ENCODE measurements around the gene KRTAP5-5.
"Not testable (repeated sequence)": the region's sequence is repeated elsewhere in the genome, so short reads cannot be mapped to it uniquely, and the experiment has no call there.

Gene KRTAP5-5

DNA sequence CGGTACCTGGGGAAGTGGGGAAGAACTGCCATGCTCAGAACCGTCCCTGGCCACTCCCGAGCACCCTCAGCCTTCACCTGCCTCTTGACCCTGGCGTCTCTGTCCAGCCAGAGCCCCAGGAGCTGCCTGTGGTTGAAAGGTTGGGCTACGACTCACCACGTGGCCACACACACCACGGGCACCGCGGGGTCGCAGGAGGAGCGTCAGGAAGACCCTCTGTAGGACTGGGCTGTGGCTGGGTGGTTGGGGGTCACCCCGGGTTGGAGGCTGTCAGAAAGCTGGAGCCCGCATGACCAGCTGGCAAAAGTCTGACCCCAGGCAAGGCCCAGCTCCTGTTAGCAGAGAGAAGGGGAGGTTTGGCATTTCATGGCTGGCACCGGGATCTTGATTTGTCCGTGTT, 11.5 kb downstream of the KRTAP5-5 start:
- no peak for DNase-seq (ENCODE audit: low read depth, low spot score)

DNA sequence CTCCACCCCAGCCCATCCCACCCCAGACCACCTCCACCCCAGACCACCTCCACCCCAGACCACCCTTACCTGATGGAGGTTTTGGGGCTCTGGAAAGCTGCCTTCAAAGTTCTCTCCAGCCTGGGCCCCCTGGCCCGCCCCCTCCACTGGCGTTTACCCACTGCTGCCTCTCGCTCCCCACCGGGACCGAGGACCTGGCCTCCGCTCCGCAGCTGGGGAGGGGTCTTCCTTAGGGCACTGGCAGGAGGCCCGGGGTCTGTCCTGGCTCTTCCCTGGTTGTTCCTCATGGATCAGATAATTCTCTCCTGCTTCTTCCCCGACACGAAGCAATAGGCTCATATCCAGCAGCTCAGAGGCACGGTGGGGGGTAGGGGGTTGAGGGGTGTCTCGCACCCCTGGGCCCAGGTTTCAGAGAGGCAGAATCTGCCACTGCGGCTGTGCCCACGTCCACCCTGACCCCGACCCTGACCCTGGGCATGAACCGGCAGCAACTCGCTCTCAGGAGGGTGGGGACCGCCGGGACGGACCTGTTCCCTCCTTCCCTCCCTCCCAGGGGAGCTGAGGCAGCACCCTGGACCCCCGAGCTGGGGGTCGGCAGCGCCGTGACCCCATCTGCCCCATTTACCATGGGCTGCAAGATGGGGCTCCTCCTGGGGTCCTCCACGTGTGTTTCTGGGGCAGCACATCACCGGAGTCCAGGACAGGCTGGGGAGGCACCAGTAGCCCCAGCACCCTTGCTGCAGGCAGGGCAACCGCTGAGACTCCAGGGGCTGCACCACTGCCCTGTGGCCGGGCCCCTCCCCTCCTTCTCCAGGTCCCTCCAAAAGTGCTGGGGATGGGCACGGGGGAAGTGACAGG, 12.9 kb downstream of the KRTAP5-5 start:
- DNase-seq (ENCODE audit: low read depth, low spot score): no peak

DNA sequence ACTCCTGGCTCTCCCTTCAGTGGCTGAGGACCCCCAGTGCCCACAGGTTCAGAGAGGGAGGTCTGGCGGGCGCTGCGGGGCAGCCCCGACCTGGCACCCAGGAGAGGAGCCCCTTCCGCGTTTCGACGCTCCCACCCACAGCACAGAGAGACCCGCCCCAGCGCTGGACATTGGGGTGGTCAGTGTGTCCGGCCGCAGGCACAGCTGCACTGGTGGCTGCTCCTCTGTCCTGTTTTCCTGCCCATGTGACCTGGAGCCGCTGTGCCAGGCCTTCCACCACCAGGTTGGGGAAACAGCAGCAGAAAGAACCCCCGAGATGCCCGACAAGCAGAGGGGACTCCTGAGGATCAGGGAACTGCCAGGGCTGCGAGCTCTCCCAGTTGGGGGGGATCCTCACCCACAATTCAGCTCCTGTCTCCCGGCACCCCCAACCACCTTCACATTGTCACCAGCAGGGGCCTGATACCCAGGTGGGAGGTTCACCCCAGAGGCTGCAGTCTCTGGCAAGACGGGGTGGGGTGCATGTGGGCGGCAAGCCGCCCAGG, 13.6 kb downstream of the KRTAP5-5 start:
- DNase-seq (ENCODE audit: low read depth, low spot score): no peak

DNA sequence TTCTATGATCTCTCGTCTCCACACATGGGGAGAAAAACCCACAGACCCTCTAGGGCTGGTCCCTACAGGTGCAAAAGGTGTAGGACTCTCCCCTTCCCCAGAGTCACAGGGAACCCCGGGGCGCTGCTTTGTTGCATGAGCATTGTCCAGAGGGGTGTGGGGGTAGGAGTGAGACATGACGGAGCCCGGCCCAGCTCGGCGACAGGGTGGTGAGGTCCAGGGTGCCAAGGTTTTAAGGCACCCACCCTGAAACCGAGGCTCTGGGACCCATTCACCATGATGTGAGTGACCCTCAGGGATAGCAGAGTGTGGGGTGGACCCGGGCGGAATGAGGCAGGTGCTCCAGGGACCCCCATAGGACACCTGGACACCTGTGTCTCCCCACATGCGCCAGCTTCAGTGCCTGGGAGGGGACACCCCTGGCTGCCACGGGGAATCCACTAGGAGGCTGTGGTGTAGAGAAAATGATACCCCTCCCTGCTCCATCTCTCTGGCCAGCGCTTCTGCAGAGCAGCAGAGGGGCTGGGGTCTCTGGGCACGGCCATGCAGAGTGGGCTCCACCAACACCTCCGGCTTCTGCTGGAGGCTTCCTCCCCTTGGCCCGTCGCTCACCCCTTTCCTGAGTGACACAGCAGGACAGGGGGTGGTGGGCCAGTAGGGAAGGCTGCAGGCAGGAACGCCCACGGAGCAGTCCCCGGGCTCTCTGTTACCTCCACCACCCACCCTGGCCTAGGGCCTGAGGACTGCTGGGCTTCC, 15.2 kb downstream of the KRTAP5-5 start:
- DNase-seq (ENCODE audit: low read depth, low spot score): no peak

DNA sequence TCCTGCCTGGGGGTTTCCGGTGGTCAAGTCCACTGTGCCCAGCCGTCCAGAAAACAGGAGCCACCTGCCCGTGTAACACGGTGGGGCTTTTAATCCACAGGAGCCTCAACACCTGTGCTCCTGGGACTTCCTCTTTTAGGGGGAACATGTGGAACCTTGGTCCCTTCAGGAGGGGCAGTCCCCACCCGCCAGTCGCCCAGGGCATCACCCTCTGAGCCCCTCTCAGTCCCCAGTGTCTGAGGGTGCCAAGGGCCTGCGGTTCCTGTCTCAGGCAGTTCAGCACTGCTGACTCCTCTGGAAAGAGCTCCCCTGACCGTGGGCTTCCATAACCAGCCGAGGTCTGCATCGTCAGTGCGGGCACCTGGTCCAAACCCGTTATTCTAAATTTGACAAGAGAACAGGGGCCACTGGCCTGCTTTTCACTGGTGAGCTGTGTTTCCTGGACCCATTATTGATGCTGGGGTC, 15.8 kb downstream of the KRTAP5-5 start:
- DNase-seq (ENCODE audit: low read depth, low spot score): no peak

DNA sequence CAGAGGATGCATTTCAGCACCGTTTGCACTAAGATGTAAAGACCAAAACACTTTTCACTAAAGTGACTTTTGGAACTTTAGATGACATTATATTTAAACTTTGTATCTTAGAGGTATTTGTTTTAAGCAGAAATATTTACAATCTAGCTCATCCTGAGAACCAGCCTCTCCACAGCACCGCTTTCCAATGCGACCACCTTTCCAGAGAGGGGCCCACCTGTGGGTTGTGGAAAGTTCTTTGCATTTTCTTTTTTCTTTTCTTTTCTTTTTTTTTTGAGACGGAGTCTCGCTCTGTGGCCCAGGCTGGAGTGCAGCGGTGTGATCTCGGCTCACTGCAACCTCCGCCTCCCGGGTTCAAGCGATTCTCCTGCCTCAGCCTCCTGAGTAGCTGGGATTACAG, 17.0 kb downstream of the KRTAP5-5 start:
- not testable (repeated sequence) for DNase-seq (ENCODE audit: low read depth, low spot score)

DNA sequence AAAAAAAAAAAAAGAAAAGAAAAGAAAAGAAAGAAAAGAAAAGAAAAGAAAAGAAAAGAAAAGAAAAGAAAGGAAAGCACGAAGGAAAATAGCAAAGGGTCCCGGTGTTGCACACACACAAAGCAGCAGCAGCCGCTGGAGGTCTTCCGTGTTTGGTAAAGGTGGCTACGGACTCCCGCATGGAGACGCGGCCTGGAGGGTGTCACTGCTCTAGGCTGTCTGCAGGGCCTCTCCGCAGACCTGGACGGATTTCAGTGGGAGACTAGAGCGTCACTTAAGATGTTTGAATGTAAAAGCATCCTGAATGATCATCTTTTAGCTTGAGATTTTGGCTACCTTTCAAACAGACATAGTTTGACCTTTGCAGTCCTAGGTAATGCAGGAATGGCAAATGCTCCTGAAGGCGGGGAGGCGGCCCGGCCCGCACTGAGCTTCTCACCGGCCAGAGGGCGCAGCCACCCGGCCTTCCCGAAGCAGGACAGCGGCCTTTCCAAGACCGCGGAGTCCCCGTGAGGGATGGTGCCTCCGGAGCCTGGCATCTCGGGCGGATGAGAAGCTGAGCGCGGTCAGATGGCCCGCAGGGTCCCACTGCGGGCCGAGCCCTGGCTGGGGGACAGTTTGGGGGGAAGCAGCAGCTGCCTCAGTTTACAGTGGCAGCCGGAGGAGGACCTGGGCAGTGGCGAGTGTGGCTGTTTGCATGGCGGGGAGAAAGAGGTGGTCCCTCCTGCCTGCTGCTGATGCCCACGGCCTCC, 18.5 kb downstream of the KRTAP5-5 start:
- no peak for DNase-seq (ENCODE audit: low read depth, low spot score)

DNA sequence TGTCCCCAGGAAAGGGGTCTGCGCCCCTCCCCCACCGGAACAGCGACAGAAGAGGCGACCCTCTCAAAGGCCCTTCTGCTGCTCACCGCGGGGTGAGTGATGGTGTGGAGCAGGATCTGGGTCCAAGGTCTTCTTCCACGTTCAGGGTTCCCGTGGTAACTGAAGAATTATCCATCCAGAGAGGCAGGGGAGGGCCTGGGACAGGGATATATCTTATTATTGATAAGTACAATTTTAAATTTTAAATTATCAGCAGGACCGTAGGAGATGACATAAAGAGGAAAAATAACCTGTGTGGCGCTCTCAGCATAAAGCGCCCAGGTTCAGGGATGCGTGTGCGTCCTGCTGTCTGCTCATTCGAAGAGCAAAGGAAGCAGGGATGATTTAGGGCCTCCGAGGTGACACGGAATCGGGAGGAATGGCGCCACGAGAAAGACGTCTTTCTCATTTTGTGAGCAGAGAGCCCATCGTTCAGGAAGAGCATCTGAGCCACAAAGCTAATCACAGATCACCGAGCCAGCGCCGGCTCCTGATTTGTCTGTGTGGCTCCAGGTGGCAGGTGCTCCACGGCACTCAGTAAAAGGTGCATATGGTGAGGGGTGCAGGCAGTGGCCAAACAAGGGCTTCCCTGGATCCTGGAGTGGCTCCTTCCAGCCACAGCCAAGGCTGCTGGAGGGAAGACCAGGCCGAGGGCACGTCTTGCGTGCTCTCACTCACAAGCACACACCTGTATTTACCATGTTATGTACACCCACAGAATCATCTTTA, 19.3 kb downstream of the KRTAP5-5 start:
- no peak for DNase-seq (ENCODE audit: low read depth, low spot score)

DNA sequence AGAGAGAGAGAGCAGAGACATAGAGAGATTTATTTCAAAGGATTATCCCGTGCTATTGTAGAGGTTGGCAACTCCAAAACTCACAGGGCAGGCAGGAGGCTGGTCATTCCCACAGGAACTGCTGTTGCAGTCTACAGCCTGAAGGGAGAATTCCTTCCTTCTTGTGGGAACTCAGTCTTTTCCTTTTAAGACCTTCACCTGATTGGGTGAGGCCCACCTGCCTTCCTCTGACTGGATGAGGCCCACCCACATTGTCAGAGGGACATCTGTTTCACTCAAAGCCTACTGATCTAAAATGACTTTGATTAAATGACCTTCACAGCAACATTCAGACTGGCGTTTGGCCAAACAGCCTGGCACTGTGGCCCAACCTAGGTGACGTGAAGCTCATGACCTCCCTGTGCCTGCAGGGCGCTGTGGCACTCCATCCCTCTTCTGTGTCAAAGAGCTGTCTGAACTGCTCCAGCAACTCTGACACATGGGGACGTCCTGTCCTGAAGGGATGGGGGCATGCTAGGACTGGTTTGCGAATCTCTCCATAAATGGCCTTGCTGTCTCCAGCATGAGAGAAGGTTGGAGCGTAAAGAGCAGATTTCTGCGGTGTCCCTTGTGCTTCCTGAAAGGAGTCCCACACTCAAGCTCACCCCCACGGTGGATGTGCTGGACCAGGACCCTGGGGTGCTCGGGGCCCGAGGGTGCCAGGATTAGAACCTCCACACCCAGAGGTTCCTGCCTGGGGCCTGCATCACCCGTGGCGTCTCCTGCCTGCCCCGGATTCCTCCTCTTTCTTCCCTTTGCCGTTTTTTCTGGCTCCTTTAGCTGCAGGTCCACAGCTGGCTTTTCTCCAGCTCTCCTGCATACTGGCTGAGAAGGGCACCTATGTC, 20.7 kb downstream of the KRTAP5-5 start:
- DNase-seq (ENCODE audit: low read depth, low spot score): no peak

DNA sequence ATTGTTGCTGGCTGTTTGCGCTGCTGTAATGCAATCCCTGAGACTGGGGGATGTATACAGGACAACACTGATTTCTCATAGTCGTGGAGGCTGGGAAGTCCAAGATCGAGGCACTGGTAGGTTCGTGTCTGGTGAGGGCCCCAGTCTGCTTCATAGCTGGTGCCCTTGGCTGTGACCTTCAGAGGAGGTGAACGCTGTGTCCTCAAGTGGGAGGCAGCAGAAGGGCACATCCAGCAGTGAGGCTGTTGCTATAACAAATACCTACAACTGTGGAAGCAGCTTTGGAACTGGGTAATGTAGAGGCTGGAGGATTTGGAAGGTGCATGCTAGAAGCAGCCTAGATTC, 21.3 kb downstream of the KRTAP5-5 start:
- no peak for DNase-seq (ENCODE audit: low read depth, low spot score)

DNA sequence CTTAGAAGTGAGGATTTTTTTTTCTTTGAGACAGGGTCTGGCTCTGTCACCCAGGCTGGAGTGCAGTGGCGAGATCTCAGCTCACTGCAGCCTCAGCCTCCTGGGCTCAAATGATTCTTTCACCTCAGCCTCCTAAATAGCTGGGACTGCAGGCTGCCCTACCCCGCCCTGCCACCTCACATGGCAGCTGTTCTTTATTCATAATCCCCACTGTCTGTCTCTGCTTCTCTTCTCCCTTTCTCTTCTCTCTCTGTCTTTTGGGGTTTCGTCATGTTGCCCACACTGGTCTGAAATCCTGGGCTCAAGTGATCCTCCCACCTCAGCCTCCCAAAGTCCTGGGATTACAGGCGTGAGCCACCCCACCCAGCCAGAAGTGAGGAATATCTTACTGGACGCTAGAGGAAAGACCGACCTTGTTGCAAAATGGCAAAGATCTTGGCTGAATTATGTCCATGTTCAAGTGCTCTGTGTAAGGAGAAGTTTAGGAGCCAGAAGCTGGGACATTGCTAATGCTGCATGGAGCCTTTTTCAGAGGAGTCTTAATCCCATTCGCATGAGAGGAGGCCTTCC, 21.9 kb downstream of the KRTAP5-5 start:
- no peak for DNase-seq (ENCODE audit: low read depth, low spot score)

DNA sequence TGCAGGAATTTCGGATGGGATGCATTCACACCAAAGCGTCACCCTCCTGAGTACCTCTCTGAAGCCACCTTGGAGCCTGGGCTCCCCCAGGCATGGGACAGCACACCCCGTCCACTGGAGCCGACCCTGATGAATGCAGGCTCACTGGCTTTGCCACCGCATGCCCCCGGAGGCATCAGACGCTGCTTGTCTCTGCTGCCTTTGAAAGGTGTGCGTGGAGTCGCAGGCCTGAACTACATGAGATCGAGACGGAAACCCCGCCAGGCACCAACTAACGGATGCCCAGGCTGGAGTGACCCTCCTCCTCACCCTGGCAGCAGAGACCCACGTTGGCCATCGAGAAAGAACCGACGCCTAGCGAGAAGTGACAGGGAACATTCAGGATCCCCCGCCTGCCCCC, 22.5 kb downstream of the KRTAP5-5 start:
- DNase-seq (ENCODE audit: low read depth, low spot score): no peak

DNA sequence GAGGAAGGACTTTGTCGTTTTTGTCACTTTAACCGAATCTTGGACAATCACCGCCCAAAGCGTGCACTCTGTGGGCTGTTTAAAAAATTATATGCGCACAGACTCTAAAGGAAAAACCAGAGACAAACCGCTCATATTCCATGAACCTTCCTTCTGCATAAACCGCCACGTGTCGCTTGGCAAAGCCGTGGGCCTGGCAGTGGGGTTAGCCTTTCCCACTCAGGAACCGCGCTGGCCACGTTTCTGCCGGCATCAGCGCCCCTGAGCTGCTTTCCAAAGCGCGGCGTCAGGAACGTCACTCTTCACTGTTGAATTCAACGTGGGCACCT, 22.8 kb downstream of the KRTAP5-5 start:
- DNase-seq (ENCODE audit: low read depth, low spot score): no peak

DNA sequence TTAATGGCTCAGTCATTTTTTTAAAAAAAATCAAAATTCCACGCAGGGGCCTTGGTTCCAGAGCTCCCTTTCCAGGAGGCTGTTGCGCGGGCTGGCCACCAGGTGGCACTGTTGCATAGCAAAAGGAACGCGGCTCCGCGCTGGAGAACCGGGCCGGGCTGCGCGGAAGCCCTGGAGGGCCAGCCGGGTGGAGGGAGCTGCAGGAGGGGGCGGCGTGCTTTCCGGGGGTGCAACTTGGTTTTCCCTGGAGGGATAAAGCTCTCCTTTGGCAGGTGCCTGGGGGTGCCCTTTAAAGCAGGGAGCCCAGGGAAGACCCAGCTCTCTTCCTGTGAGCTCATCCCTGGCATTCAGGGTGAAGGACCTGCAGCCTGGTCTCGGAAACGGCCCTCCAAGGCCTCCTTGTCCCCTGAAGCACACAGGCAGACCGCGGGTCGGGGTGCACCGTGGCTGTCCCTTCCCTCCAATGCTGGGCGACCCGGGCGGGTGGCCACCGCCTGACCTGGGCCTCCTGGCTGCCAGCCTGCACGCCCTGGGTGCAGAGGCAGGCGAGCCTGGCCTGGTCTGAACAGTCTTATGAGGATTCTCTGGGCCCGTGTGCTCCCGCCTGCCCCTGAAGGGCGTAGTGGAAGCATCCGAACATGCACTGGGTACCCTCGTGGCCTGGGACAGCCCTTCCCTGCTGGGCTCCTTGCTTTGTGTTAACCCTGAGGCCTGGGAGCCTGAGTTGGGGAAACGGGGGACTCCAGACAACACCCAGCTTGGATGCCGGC, 23.4 kb downstream of the KRTAP5-5 start:
- DNase-seq (ENCODE audit: low read depth, low spot score): no peak

DNA sequence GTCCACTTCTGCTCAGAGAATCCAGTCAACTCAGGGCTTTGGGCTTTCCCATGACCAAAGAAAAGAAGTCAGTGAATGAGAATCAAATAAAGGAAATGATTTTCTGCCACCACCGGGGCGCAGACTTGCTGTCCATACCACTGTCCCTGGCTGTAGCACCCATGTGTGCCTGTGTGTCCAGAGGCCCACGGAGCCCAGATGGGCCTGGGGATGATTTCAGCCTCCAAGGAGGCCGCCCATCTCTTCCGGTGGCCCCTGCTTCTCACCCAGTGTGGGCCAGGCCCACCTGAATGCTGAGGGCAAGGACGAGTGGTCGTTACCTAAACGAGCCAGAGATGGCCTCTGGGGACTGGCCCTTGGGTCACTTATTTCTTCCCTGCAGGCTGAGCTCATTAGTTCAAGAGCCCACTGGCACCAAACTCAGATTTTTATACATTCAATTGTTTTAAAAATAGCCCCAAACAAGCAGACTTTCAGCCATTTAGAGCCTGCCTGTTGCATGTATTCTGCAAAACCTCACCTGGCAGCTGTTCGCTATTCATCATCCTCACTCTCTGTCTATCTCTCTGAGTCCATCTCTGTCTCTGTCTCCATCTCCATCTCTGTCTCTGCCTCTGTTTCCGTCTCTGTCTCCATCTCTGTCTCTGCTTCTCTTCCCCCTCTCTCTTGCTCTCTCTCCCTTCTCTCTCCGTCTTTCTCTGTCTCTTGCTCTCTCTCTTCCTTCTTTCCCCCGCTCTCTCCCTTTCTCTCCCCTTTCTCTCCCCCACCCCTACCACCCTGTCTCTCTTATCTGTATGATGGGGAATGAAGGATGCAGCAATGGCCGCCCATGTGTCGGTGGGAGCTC, 24.2 kb downstream of the KRTAP5-5 start:
- DNase-seq (ENCODE audit: low read depth, low spot score): no peak

DNA sequence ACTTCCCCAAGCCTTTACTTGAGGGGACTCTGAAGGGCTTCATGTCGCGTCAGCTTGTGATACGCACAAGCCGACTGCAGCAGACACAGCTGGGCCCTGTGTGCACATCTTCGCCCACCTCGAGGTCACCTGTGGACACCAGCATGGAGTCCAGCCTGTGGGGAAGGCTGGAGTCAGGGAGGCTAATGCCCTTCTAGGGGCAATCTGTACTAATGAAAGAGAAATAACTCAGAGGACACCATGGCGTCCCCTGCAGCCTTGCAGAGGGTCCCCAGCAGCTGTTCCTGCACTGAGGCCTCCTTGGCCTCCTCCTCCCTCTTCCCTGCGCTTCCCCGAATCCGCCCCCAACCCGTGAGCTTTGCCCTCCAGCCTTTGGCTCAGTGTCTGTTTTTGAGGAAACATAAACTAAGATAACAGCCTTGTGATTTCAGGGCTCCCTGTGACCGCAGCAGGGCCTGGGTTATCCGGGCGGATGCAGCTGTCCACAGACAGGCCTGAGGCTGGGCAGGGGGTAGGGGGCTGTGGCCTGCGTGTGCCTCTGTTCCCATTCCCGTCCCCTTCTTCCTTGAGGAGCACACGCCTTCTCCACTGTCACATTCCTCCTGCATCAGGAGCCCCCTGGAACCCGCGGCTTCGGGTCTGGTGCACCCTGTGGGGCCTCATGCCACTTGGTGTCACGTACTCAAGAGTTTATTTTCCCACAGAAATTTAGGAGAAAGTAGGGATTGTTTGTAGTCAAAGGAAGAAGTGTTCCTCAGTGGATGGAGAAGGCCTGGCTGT, 25.0 kb downstream of the KRTAP5-5 start:
- no peak for DNase-seq (ENCODE audit: low read depth, low spot score)
